AG08396 (cell line): ENCODE results near the gene GOLGA5.
A peak's percentile ranks its signal among the peaks of the same experiment; 100 is the strongest.
"Not testable (repeated sequence)": the region's sequence is repeated elsewhere in the genome, so short reads cannot be mapped to it uniquely, and the experiment has no call there.

Experiments
- DNase-seq: peaks from one replicate; pipeline ENCODE4 v3.0.0; 2012; ENCODE audit warnings: low spot score, mixed read lengths

Gene GOLGA5

DNA sequence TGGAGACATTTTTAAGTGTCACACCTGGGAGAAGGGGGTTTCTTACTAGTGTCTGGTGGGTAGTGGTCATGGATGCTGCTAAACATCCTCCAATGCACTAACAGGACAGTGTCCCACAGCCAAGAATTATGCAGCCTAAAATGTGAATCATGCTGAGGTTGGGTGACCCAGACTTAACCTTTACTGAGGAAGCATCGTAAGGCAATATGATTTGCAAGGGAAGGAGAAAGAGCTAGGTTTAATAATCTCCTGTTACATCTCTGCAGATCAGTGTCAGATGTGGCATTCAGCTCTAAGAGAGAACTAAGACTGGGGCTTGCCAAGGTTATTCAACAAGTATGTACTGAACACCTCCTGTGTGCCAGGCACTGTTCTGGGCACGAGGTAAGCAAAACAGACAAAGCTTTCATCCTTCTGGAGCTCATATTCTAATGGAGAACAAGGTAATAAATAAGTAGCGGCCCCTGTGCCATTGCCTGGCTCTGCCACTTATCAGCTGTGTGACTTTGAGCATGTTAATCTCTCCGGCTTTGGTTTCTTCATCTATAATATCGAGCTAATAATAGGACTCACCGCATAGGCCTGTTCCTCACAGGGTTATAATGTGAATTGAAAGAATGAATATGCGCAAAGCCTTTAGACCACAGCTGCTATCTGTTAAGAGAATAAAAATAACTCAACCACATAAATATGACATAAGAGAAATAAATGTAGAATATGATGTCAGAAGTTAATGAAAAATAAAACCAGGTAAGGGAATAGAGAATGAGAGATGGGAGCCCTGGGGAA lies 13.5 kb upstream of the GOLGA5 start:
- no peak for DNase-seq

DNA sequence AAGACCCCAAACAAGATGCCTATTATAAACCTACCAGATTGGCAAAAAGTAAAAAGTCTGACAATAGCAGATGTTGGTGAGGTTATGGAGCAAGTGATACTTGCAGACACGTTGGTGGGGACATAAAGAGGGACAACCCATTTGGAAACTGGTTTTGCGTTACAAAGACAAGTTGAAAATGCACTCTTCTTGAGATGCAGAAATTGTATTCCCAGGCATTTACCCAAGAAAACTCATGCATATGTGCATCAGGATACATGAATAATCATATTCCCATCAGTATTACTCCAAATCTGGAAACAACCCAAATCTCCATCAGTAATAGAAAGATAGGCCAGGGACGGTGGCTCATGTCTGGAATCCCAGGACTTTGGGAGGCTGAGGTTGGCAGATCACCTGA lies 12.8 kb upstream of the GOLGA5 start:
- no peak for DNase-seq

DNA sequence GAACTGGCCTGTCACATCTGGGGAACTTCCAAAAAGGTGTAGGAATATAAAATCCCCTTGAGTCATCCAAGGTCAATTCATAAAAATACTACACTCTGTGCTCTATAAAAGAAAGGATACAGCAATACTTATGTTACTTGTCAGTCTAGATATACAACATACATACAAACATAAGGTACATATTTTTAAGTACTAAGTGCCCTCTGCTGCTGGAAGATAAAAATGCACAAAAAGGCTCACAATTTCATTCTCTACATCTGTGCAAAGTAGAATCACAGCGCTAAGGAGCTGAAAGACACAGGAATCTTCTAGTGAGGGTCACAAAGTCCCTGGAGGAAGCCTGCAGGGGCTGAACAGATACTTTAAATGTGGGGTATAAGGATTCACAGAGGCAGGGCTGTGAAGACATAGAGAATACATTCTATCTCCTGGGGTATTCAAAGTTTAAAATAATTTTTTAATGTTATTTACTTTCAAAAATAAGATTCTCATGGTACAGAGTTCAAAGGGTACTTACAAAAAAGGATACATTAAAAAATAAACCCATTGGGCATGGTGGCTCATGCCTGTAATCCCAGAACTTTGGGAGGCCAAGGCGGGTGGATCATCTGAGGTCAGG lies 10.2 kb upstream of the GOLGA5 start:
- peak; percentile 25 for DNase-seq

DNA sequence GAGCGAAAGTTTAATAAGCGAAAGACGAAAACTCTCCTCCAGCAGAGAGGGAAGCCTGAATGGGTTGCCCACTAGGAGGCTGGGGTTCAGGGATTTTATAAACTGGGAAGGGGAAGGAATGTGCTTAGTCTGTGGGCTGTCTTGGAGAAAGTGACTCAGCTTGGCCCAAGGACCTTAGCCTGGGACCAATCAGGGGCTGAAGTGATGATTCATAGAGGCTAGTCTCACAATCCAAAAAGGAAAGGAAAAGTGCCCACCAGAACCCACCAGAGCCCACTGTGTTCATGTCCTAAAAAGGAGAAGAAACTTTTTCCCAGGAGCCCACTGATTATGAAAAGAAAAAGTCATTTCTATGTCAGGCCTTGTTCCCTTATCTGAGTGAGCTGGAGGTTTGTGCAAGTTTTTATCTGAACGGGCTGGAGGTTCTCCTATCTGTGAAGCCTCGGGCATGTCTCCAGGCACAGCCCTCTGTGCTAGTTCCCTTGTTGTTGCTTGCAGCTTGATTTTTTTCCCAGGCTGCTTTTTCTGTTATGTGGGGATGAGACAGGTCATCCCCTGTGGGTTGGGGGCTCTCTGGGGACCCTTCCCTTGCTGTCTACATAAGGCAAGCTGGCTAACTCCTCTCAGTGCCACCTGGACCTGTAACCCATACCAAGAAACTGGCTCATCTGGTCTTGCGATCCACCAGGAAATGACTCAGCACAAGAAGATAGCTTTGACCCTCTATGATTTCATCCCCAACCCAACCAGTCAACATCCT lies 8.3 kb upstream of the GOLGA5 start:
- DNase-seq, result peak; percentile 76

DNA sequence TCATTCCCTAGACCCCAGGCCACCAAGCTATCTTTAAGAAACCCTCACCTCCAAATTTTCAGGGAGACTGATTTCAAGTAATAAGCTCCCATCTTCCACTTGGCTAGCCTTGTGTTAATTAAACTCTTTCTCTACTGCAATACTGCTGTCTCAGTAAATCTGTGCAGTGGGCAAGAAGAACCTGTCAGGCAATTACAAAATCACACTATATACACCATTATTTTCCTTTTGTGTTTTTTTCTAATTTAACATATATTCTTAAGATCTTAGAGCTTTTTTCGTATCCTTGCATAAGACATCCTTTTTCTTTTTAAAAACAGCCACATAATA lies 7.7 kb upstream of the GOLGA5 start:
- no peak for DNase-seq

DNA sequence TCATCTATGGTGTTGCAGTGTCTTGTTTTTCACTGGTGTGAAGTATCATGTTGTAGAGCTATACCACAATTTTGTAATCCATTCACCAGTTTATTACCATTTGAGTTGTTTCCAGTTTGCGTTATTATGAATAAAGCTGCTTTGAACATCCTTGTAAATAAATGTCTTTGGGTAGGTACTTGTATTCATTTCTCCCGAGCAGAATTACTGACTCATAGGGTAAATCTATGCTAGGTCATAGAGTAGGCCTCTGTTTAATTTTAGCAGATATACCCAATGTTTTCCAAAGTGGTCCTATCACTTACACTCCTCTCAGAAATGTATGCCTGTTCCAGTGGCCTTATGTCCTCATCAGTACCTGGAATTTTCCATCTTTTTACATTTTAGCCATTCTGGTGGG lies 6.6 kb upstream of the GOLGA5 start:
- no peak for DNase-seq

DNA sequence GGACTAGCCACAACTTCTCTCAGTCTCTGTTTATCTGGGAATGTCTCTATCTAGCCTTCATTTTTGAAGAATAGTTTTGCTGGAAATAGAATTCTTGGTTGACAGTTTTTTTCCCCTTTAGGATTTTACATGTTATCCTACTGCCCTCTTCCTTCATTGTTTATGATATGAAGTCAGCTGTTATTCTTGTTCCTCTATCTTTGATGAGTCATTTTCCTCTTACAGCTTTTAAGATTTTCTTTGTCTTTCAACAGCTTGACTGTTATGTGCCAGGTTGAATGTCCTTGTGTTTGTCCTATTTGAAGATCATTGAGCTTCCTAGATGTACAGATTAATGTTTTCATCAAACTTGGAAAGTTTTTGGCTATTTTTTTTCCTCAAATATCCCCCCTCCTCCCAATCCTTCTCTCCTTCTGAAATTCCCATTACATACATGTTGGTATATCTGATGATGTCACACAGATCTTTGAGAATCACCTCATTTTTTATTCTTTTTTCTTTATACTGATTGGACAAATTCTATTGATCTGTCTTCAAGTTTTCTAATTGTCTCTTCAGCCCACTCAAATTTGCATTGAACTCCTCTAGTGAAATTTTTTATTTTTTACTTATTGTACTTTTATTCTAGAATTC lies 4.5 kb upstream of the GOLGA5 start:
- no peak for DNase-seq

DNA sequence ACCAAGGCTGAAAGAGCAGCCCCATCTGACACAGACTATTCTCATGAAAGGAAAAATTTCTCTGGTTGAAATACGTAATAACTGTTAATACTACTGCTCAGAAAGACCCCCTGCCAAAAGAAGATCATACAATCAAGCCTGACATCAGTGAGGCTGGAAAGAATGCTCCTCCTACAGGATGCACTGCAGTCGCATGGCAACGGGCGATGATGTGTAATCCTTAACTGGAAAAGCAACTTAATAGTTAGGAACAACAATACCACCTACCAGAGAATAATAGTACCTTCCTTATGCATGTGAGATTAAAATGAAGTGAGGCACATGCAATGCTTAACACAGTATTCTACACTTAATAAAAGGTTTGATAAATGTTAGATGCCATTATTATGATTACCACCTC lies 1.2 kb upstream of the GOLGA5 start:
- no peak for DNase-seq

DNA sequence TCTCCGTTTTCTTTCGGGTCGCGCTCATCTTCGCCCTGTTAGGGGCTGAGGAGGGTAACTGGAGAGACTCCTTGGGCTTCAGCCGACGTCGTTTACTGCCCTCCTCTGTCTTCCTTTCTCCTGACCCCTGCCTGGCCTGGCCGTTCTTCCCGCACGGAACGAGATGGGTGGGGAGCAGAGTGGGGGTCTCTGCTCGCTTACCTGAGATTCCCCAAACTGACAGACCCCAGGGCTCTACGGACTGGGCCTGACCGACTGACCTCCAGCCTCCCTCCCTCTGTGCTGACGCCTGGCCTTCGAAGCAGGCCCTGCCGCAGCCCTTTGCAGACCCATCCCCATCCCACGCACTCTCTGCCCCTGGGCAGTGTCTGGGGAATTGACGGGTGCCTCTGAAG lies 439 bp downstream of the GOLGA5 start:
- DNase-seq, result no peak

DNA sequence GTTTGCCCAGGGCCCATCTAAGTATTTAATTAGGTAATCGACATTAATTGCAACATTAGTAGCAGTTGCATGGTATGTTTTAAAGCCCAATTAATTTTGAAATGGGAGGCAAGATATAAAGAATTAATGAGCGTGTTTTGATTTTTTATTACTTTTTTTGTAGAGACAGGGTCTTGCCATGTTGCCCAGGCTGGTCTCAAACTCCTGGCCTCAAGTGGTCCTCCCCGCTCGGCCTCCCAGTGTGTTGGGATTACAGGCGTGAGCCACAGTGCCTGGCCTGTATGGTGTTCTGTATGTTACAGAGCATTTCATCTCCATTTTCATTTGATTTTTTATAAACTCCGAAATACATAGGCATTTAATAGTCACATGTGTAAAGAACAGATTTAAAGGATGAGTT lies 856 bp downstream of the GOLGA5 start:
- DNase-seq, result no peak

DNA sequence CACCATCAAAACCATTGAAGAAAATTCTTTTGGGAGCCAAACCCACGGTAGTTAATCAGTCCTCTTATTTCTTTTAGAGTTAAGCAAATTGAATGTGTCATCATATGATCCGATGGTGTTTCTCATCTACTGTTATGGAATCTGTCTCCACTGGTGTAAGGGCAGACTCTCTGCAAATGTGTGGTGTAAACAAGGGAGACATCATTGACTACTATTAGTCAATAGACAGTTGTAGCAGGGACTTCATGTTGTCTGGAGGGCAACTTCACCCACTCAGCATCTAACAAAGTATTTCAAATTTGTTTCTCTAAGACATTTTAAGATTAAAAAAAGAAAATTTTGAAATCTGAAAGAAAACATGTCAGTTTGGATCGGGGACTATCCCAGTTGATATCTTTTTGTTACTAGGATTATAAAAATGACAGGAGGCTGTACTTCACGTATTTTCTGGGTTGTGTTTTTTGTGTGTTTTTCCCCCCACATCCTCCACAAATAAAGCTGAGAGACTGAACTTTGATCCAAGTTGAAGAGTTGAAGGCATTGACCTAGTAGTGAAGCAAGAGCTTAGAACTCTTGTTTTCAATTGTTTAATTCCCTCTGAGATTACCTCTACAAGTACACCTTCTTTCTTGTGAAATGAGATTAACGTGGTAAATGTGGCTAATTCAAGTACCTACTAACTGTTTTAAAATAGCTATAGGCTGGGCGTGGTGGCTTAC lies 4.0 kb downstream of the GOLGA5 start:
- no peak for DNase-seq

DNA sequence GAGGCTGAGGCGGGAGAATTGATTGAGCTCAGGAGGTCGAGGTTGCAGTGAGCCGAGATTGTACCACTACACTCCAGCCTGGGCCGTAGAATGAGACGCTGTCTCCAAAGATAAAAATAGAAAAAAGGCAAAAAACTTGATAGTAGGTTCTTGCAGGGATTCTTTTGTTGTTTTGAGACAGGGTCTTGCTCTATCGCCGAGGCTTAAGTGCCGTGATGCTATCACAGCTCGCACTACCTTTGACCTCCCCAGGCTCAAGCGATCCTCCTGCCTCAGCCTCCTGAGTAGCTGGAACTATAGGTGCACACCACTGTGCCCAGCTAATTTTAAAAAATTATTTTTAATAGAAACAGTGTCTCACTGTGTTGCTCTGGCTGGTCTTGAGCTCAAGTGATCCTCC lies 4.7 kb downstream of the GOLGA5 start:
- DNase-seq, result no peak

DNA sequence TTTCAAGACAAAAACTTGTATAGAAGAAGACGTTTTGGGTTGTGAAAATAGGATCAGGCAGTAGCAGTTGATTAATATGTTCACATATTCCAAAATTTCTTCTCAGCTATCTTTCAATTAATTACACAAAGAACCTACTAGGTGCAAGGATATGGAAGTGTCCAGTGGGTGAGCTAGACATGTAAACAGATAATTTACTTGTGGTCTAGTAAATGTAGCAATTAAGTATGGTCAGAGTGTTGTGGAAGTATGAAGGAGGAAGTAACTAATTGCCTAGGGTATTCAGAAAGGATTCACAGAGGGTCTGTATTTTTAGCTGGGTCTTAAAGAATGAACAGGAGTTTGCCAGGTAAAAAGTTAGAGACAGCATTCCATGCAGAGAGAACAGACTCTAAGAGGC lies 5.9 kb downstream of the GOLGA5 start:
- no peak for DNase-seq

DNA sequence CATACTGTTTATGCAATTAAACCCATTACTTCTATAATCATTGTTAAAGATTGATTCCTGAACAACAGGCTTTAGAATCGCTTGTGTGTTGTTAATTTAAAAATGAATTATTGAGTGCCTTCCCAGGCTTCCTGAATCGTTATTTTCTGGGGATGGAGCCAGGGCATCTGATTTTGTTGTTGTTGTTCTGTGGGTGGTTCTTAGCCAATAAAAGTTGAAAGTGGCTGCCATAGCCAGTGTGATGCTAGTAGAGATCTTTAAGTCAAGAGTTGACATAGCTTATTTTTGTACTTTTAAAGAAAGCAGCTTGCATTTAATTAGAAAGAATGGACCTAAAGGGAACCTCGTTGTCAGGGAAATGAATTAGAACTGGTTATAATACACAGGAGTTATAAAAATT lies 6.4 kb downstream of the GOLGA5 start:
- no peak for DNase-seq

DNA sequence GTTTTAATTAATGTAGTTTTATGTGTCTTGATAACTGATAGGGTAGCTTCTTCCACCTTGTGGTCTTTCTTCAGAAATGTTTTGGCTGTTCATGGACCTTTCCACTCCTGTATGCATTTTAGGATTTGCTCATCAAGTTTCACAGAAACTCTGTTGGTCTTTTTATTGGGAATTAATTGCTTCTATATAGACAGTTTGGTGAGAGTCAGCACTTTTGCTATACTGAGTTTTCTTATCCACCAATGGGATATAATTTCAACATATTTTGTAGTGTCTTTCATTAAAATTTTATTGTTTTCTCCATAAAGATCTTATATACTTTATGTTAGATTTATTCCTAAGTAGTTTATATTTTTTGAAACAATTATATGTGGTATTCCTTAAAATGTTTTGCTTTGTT lies 7.8 kb downstream of the GOLGA5 start:
- DNase-seq, result no peak

DNA sequence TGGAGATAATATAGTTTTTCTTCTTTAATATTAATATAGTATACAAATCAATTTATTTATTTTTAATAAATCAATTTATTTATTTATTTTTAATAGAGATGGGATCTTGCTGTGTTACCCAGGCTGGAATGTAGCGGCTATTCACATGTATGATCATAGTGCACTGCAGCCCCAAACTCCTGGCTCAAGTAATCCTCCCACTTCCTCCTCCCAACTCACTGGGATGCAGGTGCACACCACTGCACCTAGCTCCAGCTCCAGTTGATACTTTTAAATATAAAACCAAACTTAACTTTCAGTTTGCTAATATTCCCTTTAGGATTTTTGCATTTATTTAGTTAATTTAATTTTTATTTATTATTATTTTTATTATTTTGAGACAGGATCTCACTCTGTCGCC lies 8.6 kb downstream of the GOLGA5 start:
- no peak for DNase-seq

DNA sequence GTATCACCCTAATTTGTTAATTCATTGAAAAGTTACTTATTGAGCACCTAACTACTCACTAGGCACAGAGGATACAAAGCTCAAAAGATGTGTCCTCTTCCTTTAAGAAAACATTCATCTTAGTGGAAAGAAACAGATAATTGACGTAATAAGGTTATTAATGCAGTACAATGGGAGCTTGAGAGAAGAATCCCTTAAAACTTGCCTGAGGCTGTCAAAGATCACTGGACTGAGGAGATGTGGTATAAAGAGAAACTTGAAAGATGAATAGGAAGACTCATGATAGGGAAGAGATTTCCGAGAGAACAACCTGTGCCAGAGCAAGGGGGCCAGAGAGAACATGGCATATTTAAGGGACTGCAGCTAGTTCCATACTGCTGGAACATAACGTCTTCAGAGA lies 19.1 kb downstream of the GOLGA5 start:
- DNase-seq, result no peak

DNA sequence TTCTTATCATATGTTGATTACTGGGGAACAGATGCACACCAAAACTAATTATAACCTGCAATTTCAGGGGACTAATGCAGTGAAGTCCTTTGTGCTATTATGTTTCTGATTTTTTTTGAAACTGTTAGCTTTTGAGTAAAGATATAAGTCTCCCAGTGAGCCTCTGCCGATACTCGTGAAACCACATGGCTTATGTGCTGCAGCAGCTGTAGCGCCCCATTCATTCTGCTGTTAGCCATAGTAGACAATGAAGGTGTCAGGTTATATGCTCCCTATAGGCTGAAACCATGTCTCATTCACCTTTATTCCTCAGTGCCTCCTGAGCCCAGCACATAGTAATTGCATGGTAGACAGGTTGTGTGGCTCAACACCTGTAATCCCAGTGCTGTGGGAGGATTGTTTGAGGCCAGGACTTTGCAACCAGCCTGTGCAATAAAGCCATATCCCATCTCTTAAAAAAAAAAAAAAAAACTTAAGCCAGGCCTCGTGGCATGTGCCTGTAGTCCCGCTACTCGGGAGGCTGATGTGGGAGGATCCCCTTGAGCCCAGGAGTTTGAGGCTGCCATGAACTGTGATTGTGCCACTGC lies 25.0 kb downstream of the GOLGA5 start:
- no peak for DNase-seq

DNA sequence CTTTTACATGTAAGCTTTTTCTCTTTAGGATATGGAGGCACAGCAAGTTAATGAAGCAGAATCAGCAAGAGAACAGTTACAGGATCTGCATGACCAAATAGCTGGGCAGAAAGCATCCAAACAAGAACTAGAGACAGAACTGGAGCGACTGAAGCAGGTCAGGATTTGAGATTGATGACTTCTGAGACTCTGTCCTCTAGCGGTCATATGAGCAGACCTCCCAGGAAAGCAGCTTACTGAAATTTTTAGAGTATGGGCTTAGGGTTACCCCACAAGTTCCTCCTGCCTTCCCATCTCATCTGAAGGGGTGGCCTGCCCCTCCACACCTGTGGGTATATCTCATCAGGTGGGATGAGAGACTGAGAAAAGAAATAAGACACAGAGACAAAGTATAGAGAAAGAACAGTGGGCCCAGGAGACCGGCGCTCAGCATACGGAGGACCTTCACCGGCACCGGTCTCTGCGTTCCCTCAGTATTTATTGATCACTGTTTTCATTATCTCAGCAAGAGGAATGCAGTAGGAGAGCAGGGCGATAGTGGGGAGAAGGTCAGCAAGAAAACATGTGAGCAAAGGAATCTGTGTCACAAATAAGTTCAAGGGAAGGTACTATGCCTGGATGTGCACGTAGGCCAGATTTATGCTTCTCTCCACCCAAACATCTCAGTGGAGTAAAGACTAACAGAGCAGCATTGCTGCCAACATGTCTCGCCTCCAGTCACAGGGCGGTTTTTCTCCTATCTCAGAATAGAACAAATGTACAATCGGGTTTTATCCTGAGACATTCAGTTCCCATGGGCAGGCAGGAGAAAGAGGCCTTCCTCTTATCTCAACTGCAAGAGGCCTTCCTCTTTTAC lies 25.8 kb downstream of the GOLGA5 start:
- not testable (repeated sequence) for DNase-seq

DNA sequence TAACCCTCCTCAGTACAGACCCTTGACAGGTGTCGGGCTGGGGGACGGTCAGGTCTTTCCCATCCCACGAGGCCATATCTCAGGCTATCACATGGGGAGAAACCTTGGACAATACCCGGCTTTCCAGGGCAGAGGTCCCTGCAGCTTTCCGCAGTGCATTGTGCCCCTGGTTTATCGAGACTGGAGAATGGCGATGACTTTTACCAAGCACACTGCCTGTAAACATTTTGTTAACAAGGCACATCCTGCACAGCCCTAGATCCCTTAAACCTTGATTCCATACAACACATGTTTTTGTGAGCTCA lies 26.4 kb downstream of the GOLGA5 start:
- DNase-seq, result not testable (repeated sequence)

DNA sequence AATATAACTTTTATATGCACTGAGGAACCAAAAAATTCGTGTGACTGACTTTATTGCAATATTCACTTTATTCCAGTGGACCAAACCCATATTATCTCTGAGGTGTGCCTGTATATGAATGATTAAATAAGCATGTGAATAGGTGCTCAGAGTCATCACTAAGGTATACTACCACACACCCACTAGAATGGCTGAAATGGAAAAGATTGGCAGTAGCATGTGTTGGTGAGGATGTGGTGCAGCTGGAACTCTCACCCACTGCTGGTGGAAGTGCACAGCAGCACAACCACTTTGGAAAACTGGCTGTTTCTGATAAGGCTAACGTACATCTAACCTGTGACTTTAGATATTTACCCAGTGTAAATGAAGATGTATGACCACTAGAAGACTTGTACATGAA lies 36.8 kb downstream of the GOLGA5 start:
- DNase-seq, result no peak
